Activated T-cell treated with anti-CD3 and anti-CD28 coated beads, Interleukin-2, amount 50 U/mL, for 4 hours (primary cell): ENCODE data around the gene CENPP. TPM values are rescaled to one million over a fixed set of nuclear protein-coding genes. Genes with fewer than 3 reads are reported as not detected.
A peak's percentile ranks its signal among the peaks of the same experiment; 100 is the strongest.

Experiments used
- ATAC-seq, 2 donors: fragments of 200-7000 bp; cut with Tn5 transposase; one replicate each; pipeline ENCODE4 v1.10.0; 2021
- DNase-seq: peaks from one replicate; pipeline ENCODE4 v3.0.0-alpha.2; 2020
- H3K27me3 Mint-ChIP-seq: one replicate; pipeline ENCODE4 v1.8.0; 2021; ENCODE audit warnings: low read depth, mixed read lengths
- H3K36me3 Mint-ChIP-seq: one replicate; pipeline ENCODE4 v1.8.0; 2022; ENCODE audit warnings: mixed read lengths; ENCODE audit not compliant: insufficient read depth
- H3K4me1 Mint-ChIP-seq: one replicate; pipeline ENCODE4 v1.8.0; 2021; ENCODE audit warnings: low read depth, mixed read lengths
- H3K4me3 Mint-ChIP-seq: one replicate; pipeline ENCODE4 v1.8.0; 2021; ENCODE audit warnings: mild to moderate bottlenecking, moderate library complexity, mixed read lengths
- H3K9me3 Mint-ChIP-seq: one replicate; pipeline ENCODE4 v1.8.0; 2021; ENCODE audit warnings: mixed read lengths
- total RNA-seq, 3 donors: library from RNA; stranded (reverse); gene quantifications; one replicate each; pipeline ENCODE4 v1.2.1, GENCODE V29; 2021

Gene CENPP
- total RNA-seq, 3 donors from 2014 or later, result 13.7 to 17.7 (median 15.6) TPM

DNA sequence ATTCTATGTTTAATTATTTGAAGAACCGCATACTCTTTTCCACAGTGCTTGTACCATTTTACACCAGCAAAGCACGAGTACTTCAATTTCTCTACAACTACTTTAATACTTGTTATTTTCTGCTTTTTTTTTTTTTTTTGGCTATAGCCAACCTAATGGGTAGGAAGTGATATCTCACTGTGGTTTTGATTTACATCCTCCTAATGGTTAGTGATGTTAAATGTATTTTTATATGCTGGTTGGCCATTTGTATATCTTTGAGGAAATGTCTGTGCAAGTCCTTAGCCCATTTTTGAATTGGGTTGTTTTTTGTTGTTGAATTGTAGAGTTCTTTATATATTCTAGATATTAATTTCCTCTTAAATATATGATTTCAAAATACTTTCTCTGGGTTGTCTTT, 56.0 kb downstream of the CENPP start:
- H3K9me3 Mint-ChIP-seq, result no peaks in the 10 kb centered on the region
- ATAC-seq (no peak), DNase-seq (no peak)
- peaks cover 6% of the 10 kb centered on the region for H3K36me3 Mint-ChIP-seq
- no peaks in the 10 kb centered on the region for H3K27me3 Mint-ChIP-seq
- no peak overlapping the region for H3K4me3 Mint-ChIP-seq
- peaks cover 11% of the 10 kb centered on the region for H3K4me1 Mint-ChIP-seq

DNA sequence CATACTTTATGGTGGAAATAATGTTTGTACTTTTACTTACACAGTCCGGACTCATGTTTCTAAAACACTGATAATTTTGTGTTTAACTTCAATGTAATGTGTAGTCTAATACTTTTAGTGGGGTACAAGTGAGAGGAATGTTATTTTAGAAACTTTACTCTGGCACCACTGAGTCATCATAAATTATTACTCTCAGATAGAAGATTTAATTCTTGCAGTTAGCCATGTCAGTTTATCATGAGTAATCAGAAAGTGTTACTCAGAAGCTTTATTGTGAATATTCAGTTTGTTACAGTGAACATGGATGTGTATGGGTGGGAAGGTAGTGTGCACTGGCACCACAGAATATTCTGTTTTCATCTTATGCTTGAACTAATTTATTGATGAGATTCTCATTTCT, 58.6 kb downstream of the CENPP start:
- H3K36me3 Mint-ChIP-seq, result peaks cover 5% of the 10 kb centered on the region
- DNase-seq (no peak), ATAC-seq (no peak)
- no peak overlapping the region for H3K4me3 Mint-ChIP-seq
- H3K9me3 Mint-ChIP-seq, result no peaks in the 10 kb centered on the region
- peaks cover 3% of the 10 kb centered on the region for H3K4me1 Mint-ChIP-seq
- H3K27me3 Mint-ChIP-seq, result no peaks in the 10 kb centered on the region

DNA sequence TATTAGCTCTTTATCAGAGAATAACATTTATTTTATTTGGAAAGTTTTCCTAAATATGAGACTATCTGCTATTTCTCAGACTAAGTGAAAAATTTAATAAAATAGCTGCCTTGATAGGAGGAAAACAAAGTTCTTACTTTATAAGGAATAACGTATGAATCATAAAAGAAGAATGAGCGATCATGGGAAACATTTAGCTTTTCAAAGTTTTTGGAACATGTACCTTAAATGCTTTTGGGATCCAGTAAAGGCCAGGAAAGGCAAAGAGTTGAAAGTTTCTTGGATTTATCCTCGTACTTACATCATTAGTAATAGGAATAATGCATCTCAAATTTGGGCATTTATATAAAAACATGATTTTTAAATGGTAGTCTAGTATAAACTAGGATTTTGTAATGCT, 59.2 kb downstream of the CENPP start:
- ATAC-seq (no peak), DNase-seq (no peak)
- Mint-ChIP-seq H3K4me1 (peaks cover 1% of the 10 kb centered on the region), H3K4me3 (no peak overlapping the region), H3K36me3 (peaks cover 5% of the 10 kb centered on the region), H3K27me3 (no peaks in the 10 kb centered on the region), H3K9me3 (no peaks in the 10 kb centered on the region)

- no peak for ATAC-seq
- Mint-ChIP-seq H3K36me3 (peaks cover 5% of the 10 kb centered on the region), H3K27me3 (no peaks in the 10 kb centered on the region)
These were observed 59.7 kb downstream of the CENPP start for GRCh38 chr9:92385477-92385876.

DNA sequence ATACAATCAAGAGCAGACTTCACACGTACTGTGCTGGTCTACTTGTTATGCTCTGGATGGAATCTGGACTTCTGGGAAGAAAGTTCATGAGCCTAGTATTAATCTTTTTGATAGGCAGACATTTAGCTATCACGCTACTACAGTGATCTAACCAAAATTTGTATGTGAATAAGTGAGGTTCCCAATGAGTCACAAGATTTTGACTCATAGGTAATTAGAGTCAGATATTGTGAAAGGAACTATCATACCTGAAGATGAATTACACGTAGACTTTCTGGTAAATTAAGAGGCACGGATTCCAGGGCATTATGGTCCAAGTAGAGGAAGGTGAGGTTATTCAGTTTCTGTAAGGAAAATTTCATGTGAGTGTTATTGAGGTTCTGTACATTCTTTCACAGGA, 60.2 kb downstream of the CENPP start:
- no peaks in the 10 kb centered on the region for H3K9me3 Mint-ChIP-seq
- ATAC-seq (no peak), DNase-seq (no peak)
- peaks cover 5% of the 10 kb centered on the region for H3K36me3 Mint-ChIP-seq
- H3K4me1 Mint-ChIP-seq, result peaks cover 1% of the 10 kb centered on the region
- no peak overlapping the region for H3K4me3 Mint-ChIP-seq
- no peaks in the 10 kb centered on the region for H3K27me3 Mint-ChIP-seq

More at GRCh38 chr9:92385477-92385876, 59.7 kb downstream of the CENPP start:
- no peak for DNase-seq
- Mint-ChIP-seq H3K4me3 (no peak overlapping the region), H3K4me1 (peaks cover 1% of the 10 kb centered on the region), H3K9me3 (no peaks in the 10 kb centered on the region)

DNA sequence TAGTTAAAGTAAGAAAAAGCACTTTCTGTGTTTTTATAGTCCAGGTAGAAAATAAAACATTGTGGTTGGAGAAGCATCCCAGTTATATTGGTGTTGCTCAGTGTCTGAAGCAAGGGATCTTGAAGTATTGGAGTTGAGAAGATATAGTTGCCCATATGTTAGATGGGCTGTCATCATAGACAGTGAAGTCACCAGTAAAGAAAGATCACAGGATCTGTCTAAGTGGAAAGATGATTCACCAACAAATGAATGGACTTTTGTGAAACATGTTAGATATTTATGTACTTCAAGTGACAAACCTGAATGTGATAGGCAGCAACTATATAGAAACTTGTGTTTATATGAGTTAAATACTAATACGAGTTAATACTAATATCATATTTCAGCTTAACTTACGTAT, 66.9 kb downstream of the CENPP start:
- Mint-ChIP-seq H3K9me3 (no peaks in the 10 kb centered on the region), H3K36me3 (no peaks in the 10 kb centered on the region), H3K27me3 (no peaks in the 10 kb centered on the region), H3K4me3 (no peak overlapping the region), H3K4me1 (no peaks in the 10 kb centered on the region)
- no peak for DNase-seq
- ATAC-seq, result no peak

- H3K4me3 Mint-ChIP-seq, result no peak overlapping the region
- DNase-seq, result no peak
- no peak for ATAC-seq
These were observed 67.9 kb downstream of the CENPP start for GRCh38 chr9:92393686-92394085.

GRCh38 chr9:92395617-92396016, 69.9 kb downstream of the CENPP start:
- ATAC-seq, result no peak
- Mint-ChIP-seq H3K27me3 (no peaks in the 10 kb centered on the region), H3K9me3 (no peaks in the 10 kb centered on the region), H3K4me1 (no peaks in the 10 kb centered on the region), H3K36me3 (peaks cover 2% of the 10 kb centered on the region), H3K4me3 (no peak overlapping the region)
- DNase-seq, result no peak

More at GRCh38 chr9:92393686-92394085, 67.9 kb downstream of the CENPP start:
- Mint-ChIP-seq H3K4me1 (no peaks in the 10 kb centered on the region), H3K36me3 (peaks cover 2% of the 10 kb centered on the region), H3K27me3 (no peaks in the 10 kb centered on the region), H3K9me3 (no peaks in the 10 kb centered on the region)

DNA sequence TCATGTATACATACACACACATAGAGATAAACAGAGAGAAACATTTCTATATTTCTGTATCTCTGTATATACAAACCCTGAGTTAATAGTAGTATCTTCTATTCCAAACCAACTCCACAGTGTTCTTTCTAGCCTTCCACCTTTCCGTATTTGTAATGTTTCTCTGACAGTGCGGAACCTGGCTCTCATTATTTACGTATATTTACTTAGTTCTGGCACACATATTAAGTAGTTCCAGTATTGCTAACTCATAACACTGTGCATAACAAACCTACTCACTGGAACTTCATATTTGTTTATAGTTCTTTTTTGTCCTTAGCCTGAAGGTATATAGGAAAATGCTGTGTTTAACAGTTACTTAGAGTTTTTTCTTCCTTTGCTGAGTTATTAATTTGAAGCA, 72.1 kb downstream of the CENPP start:
- Mint-ChIP-seq H3K4me1 (no peaks in the 10 kb centered on the region), H3K36me3 (peaks cover 2% of the 10 kb centered on the region), H3K4me3 (no peak overlapping the region), H3K9me3 (no peaks in the 10 kb centered on the region), H3K27me3 (no peaks in the 10 kb centered on the region)
- ATAC-seq (no peak), DNase-seq (no peak)

DNA sequence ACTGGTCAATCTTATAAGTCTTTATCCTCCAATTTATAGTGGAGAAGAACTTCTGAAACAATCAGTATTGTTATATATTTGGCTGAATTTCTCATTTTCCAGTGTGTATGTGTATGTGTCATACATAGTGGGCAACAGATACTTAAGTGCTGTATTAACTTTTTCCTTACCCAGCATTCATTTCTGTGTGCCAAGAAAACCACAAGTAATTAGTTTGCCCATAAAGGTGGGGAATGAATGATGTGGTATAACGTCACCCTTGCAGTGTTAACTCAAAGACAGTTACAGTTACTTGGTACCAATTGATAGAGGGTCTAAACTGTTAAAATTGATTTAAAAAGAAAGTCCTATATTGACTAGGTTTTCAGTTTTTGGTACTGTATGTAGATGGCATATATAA, 76.6 kb downstream of the CENPP start:
- Mint-ChIP-seq H3K4me3 (no peak overlapping the region), H3K9me3 (no peaks in the 10 kb centered on the region), H3K36me3 (peaks cover 2% of the 10 kb centered on the region), H3K27me3 (no peaks in the 10 kb centered on the region), H3K4me1 (peaks cover 23% of the 10 kb centered on the region)
- peak in 1 of 2 donors; percentile 35 for ATAC-seq
- no peak for DNase-seq

DNA sequence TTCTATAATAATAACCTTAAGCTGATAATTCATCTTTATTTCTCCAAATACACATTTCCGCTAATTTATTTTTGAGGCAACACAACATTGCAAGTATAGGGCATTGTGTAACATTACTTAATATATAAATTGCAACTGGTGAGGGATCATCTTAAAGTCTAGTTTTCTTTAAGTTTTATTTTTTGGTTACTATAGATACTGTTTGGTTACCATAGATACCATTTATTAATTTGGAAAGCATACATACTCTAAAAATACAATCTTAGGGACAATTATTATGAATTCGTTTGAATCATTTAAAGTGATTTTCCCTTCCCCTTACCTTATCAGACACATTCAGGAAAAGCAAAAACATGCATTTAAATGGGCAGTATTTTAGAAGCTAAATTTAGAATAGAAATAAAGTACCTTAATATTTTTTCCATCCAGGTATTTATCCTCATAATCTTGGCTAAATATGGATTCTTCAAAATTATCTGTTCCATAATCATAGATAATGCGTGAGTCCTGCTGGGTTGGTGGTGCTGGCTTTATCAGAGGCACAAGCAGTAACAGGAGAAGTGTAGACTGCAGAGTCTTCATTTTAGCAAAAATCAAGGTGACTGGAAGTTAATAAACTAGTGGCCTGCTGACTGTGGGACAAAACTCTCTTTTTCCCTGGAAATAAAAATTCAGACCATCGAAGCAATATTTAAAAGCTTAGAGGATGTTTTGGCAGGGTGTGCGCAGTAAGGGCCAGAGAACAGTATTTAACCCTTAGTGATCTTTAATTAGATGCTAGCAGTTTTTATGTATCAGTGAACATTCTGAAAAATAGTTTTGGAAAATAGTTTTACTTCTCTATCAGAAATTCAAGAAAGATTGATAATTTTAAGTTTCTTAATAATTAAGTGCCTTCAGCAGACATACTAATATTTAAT, 77.3 kb downstream of the CENPP start:
- H3K9me3 Mint-ChIP-seq, result no peaks in the 10 kb centered on the region
- peaks cover 24% of the 10 kb centered on the region for H3K4me1 Mint-ChIP-seq

DNA sequence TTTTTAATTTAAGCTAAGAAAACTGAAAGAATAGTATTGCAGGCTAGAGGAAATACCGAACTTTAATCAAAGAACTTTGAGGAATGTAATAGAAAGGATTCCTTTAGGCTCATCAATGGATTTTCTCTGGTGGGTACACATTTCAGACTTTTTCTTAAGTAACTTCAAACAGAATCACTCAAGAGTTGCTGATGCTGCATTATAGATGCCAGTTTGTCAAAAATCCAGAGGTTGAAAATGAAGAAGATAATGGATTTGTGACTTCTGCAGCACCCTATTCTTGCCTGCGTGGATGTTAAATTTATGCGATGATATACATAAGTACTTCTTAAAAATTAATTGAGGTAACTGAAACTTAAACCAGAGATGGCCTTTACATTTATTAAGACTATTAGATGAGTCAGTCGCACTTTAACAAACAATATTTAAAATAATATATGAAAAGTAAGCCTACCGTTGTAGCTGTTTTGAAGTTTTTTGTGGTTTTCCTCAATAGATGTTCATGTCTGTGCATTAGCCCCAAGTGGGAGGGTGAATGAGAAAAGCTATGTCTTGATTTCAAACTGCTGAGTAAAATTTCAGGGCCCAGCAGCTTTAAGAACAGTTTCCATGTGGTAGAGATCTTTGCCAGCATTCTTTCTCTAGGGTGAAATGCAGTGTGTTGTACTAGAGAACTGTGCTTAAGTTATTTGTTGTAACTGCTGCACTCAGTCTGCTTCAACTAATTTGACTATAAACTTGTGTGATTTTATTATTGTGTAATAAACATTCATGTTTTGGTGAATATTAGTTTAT, 78.5 kb downstream of the CENPP start, which contains the start of gene OGN:
Gene OGN, minus strand, starts transcription at position 537 of the 795 bp plus-strand sequence. CDS start 1,171 bp downstream, outside the sequence.
- Mint-ChIP-seq H3K36me3 (no peaks in the 10 kb centered on the region), H3K4me1 (peaks cover 24% of the 10 kb centered on the region), H3K27me3 (no peaks in the 10 kb centered on the region), H3K9me3 (no peaks in the 10 kb centered on the region), H3K4me3 (no peak within 1 kb of the TSS)
- DNase-seq (no peak), ATAC-seq (no peak)

More for the DNA sequence above, 77.3 kb downstream of the CENPP start:
- Mint-ChIP-seq H3K36me3 (no peaks in the 10 kb centered on the region), H3K4me3 (no peak overlapping the region), H3K27me3 (no peaks in the 10 kb centered on the region)
- ATAC-seq, result no peak
- DNase-seq, result no peak

- Mint-ChIP-seq H3K36me3 (no peaks in the 10 kb centered on the region), H3K4me1 (peaks cover 24% of the 10 kb centered on the region), H3K9me3 (no peaks in the 10 kb centered on the region), H3K27me3 (no peaks in the 10 kb centered on the region), H3K4me3 (peak overlapping the region; percentile 37)
- no peak for ATAC-seq
- DNase-seq, result no peak
These were observed 80.1 kb downstream of the CENPP start for GRCh38 chr9:92405818-92406217.

- DNase-seq, result peak; percentile 11
- Mint-ChIP-seq H3K36me3 (no peaks in the 10 kb centered on the region), H3K4me3 (peak overlapping the region; percentile 24)
These were observed 80.7 kb downstream of the CENPP start for GRCh38 chr9:92406477-92406876.

More at GRCh38 chr9:92406477-92406876, 80.7 kb downstream of the CENPP start:
- peaks cover 24% of the 10 kb centered on the region for H3K4me1 Mint-ChIP-seq
- no peaks in the 10 kb centered on the region for H3K9me3 Mint-ChIP-seq
- no peaks in the 10 kb centered on the region for H3K27me3 Mint-ChIP-seq
- peak; percentile 51 to 62 for ATAC-seq
